Stimulated activated CD4-positive, alpha-beta T cell treated with anti-CD3 and anti-CD28 coated beads, Interleukin-12 subunit alpha, Interleukin-12 subunit beta, amount 100 ng/mL, for 24 hours (primary cell): ENCODE measurements around the gene SPIN2B.

Experiments
- DNase-seq, 2 experiments: peaks; one replicate each; pipeline ENCODE4 v3.0.0-alpha.2; 2020; ENCODE audit warnings: low read depth in 2 of 2

Gene SPIN2B

GRCh38 chrX:57070185-57070984, 51.0 kb downstream of the SPIN2B start:
- DNase-seq, result no peak
